ENCODE results near the gene ZNF764. TPM values are rescaled to one million over a fixed set of nuclear protein-coding genes. Genes with fewer than 3 reads are reported as not detected.

The ZNF764 gene
- polyA plus RNA-seq, 3 donors = 0.94 to 4.6 (median 1.0) TPM

DNA sequence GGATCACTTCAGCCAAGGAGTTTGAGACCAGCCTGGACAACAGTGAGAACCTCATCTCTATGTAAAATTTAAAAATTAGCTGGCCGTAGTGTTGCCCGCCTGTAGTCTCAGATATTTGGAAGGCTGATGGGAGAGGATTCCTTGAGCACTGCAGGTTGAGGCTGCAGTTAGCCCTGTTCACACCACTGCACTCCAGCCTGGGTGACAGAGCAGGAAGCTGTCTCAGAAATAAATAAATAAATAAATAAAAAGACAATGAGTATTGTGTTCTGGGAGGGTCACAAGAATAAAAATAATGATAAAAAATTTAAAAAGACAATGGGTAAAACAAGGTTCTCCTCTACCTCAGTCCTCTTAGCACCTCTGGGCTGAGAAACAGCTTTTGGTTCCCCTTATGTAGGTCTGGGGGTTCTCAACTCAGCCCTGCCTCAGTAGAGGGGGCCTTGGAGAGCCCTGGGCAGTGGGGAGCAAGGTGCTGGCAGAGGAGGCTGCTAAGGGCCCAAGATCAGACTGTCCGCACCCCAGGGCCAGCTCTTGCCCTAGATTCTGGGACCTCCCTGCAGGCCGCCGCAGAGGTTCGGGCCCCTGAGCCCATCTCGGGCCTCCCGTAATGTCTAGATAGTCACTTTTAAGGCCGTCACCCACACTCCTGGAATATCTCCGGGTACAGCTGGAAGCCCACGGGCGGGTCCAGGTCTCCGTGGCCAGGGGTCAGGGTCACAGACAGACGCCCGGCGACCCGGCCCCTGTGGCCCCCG is 3.4 kb downstream of the ZNF764 start:
- Histone ChIP-seq H3K4me1 (ENCODE audit: control insufficient read depth in 1 of 2, insufficient read depth in 2 of 2, low read length in 2 of 2) (peaks cover 32 to 40% of the 10 kb centered on the region in 2 donors), H3K27ac (ENCODE audit: low read depth in 1 of 2, low read length in 2 of 2) (no peak overlapping the region), H3K27me3 (ENCODE audit: control insufficient read depth in 2 of 2, insufficient read depth in 2 of 2, low read length in 2 of 2) (no peaks in the 10 kb centered on the region), H3K4me3 (replicated peaks in 1 of 3; ENCODE audit: low read depth in 2 of 3, low read length in 3 of 3) (no peak overlapping the region), H3K36me3 (replicated peaks in 1 of 2; ENCODE audit: control insufficient read depth in 1 of 2, insufficient read depth in 2 of 2, low read length in 2 of 2) (peaks cover 12 to 16% of the 10 kb centered on the region in 2 donors), H3K9me3 (replicated peaks in 1 of 2; ENCODE audit: control insufficient read depth in 1 of 2, insufficient read depth in 1 of 2, low read length in 2 of 2) (no peaks in the 10 kb centered on the region), H3K4me2 (replicated peaks; ENCODE audit: extremely low read depth, low read length, poor library complexity, severe bottlenecking) (no peak overlapping the region), H2AFZ (ENCODE audit: insufficient read depth, low read depth, low read length, poor library complexity, severe bottlenecking) (no peak overlapping the region), H3K9ac (ENCODE audit: insufficient read depth, low read length, poor library complexity, severe bottlenecking) (no peak overlapping the region), H4K20me1 (ENCODE audit: insufficient read depth, low read length) (peaks cover 6% of the 10 kb centered on the region), H3K79me2 (ENCODE audit: insufficient read depth, low read length) (peaks cover 32% of the 10 kb centered on the region)
- intact Hi-C loops (cut with micrococcal nuclease) = loop anchor here in 1 of 2 donors (10.0 kb wide), 1 partner anchor 60 kb away; the partner anchor contains the start of gene ZNF689
- Mint-ChIP-seq H3K36me3 (peaks cover 17 to 30% of the 10 kb centered on the region in 2 donors), H3K4me3 (no peak overlapping the region), H3K9me3 (no peaks in the 10 kb centered on the region), H3K27ac (no peak overlapping the region), H3K27me3 (ENCODE audit: low read depth in 3 of 3) (peaks cover 0 to 2% (median 0%) of the 10 kb centered on the region in 3 donors), H3K4me1 (peaks cover 36% of the 10 kb centered on the region)
- WGBS (ENCODE audit: insufficient coverage) = 93% methylated on average over 18 of the region's 18 CpGs
- TF ChIP-seq, protein P1, sequence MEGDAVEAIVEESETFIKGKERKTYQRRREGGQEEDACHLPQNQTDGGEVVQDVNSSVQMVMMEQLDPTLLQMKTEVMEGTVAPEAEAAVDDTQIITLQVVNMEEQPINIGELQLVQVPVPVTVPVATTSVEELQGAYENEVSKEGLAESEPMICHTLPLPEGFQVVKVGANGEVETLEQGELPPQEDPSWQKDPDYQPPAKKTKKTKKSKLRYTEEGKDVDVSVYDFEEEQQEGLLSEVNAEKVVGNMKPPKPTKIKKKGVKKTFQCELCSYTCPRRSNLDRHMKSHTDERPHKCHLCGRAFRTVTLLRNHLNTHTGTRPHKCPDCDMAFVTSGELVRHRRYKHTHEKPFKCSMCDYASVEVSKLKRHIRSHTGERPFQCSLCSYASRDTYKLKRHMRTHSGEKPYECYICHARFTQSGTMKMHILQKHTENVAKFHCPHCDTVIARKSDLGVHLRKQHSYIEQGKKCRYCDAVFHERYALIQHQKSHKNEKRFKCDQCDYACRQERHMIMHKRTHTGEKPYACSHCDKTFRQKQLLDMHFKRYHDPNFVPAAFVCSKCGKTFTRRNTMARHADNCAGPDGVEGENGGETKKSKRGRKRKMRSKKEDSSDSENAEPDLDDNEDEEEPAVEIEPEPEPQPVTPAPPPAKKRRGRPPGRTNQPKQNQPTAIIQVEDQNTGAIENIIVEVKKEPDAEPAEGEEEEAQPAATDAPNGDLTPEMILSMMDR (IDR thresholded peaks at IDR 0.05) = no peak
- no peak for DNase-seq

DNA sequence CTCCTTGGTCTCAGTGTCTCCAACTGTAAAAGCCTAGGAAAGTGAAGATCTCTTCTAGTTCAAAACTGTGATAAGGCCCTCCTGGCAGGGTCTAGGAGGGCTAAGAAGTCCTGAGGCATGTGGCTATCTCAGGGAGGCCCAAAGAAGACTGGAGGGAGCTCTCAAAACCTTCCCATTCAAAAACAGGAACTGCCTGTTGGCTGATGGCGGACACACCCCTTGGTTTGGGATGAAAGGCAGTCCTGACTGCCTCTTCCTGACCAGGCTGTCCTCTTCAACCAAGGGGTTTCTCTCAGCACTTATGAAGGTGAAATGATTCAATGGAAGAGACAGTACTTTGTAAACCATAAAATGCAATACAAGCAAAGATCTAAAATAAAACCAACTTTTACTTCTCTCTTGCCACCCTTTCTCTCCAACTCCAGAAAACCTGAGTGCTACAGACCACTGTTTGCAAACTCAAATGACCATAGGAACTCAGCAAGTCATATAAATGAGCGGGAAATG is 4.7 kb downstream of the ZNF764 start:
- no peak overlapping the region for H3K4me2 ChIP-seq (replicated peaks; ENCODE audit: extremely low read depth, low read length, poor library complexity, severe bottlenecking)
- peaks cover 0 to 2% (median 0%) of the 10 kb centered on the region in 3 donors for H3K27me3 Mint-ChIP-seq (ENCODE audit: low read depth in 3 of 3)
- peaks cover 23% of the 10 kb centered on the region for H3K4me1 Mint-ChIP-seq
- no peaks in the 10 kb centered on the region for H3K9me3 ChIP-seq (replicated peaks in 1 of 2; ENCODE audit: control insufficient read depth in 1 of 2, insufficient read depth in 1 of 2, low read length in 2 of 2)
- H3K4me3 ChIP-seq (replicated peaks in 1 of 3; ENCODE audit: low read depth in 2 of 3, low read length in 3 of 3) = no peak overlapping the region
- peaks cover 19 to 27% of the 10 kb centered on the region in 2 donors for H3K4me1 ChIP-seq (ENCODE audit: control insufficient read depth in 1 of 2, insufficient read depth in 2 of 2, low read length in 2 of 2)
- H3K27ac ChIP-seq (ENCODE audit: low read depth in 1 of 2, low read length in 2 of 2) = peak overlapping the region in 1 of 2 donors; percentile 10
- peak in 1 of 3 donors; percentile 37 for DNase-seq
- H3K79me2 ChIP-seq (ENCODE audit: insufficient read depth, low read length) = peaks cover 32% of the 10 kb centered on the region
- intact Hi-C loops (cut with micrococcal nuclease) = loop anchor here in 1 of 2 donors (10.0 kb wide), 1 partner anchor 61 kb away; the partner anchor contains the start of gene ZNF689
- TF ChIP-seq, protein P1 (IDR thresholded peaks at IDR 0.05) = no peak
- peaks cover 12 to 16% of the 10 kb centered on the region in 2 donors for H3K36me3 ChIP-seq (replicated peaks in 1 of 2; ENCODE audit: control insufficient read depth in 1 of 2, insufficient read depth in 2 of 2, low read length in 2 of 2)
- peaks cover 6% of the 10 kb centered on the region for H4K20me1 ChIP-seq (ENCODE audit: insufficient read depth, low read length)
- H3K4me3 Mint-ChIP-seq = peak overlapping the region in 1 of 2 donors; percentile 31
- WGBS (ENCODE audit: insufficient coverage) = no CpG with 5 or more reads among the region's 2 CpGs
- no peaks in the 10 kb centered on the region for H3K9me3 Mint-ChIP-seq
- peak overlapping the region; percentile 19 for H2AFZ ChIP-seq (ENCODE audit: insufficient read depth, low read depth, low read length, poor library complexity, severe bottlenecking)
- peaks cover 18 to 34% of the 10 kb centered on the region in 2 donors for H3K36me3 Mint-ChIP-seq
- H3K9ac ChIP-seq (ENCODE audit: insufficient read depth, low read length, poor library complexity, severe bottlenecking) = no peak overlapping the region
- no peaks in the 10 kb centered on the region for H3K27me3 ChIP-seq (ENCODE audit: control insufficient read depth in 2 of 2, insufficient read depth in 2 of 2, low read length in 2 of 2)
- peak overlapping the region in 3 of 7 donors; percentile 21 to 62 (median 50) for H3K27ac Mint-ChIP-seq

Measured in CD14-positive monocyte (primary cell).